ENCODE measurements around the gene KIF4B. TPM values are rescaled to one million over a fixed set of nuclear protein-coding genes. Genes with fewer than 3 reads are reported as not detected.

The KIF4B gene, protein sequence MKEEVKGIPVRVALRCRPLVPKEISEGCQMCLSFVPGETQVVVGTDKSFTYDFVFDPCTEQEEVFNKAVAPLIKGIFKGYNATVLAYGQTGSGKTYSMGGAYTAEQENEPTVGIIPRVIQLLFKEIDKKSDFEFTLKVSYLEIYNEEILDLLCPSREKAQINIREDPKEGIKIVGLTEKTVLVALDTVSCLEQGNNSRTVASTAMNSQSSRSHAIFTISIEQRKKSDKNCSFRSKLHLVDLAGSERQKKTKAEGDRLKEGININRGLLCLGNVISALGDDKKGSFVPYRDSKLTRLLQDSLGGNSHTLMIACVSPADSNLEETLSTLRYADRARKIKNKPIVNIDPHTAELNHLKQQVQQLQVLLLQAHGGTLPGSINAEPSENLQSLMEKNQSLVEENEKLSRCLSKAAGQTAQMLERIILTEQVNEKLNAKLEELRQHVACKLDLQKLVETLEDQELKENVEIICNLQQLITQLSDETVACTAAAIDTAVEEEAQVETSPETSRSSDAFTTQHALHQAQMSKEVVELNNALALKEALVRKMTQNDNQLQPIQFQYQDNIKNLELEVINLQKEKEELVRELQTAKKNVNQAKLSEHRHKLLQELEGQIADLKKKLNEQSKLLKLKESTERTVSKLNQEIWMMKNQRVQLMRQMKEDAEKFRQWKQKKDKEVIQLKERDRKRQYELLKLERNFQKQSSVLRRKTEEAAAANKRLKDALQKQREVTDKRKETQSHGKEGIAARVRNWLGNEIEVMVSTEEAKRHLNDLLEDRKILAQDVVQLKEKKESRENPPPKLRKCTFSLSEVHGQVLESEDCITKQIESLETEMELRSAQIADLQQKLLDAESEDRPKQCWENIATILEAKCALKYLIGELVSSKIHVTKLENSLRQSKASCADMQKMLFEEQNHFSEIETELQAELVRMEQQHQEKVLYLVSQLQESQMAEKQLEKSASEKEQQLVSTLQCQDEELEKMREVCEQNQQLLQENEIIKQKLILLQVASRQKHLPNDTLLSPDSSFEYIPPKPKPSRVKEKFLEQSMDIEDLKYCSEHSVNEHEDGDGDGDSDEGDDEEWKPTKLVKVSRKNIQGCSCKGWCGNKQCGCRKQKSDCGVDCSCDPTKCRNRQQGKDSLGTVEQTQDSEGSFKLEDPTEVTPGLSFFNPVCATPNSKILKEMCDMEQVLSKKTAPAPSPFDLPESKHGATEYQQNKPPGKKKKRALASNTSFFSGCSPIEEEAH
- total RNA-seq (2022; extraction: Qiagen RNA extraction; ENCODE audit: low read depth), result 0.02 to 0.06 TPM in 2 of 5 replicates, not detected in the others

DNA sequence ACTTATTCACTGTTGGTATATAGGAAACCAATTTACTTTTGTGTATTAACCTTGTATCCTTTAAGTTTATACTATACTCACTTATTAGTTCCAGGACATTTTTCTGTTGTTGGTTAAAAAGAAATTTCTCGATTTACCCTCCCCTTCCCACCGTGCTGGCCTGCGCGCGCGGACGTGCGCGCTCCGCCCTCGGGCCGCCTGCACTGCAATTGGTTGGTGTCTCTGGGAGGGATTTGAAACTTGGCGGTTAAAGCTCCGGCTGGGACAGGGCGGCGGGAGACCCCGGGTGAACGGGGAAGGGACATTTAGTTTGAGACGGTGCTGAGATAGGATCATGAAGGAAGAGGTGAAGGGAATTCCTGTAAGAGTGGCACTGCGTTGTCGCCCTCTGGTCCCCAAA, at the start of gene KIF4B:
KIF4B (plus strand) TSS at position 230 of the 400 bp plus-strand sequence; CDS start at position 335, 105 bp downstream.

Other genes starting within 250 kb of the KIF4B start
- gene FAXDC2, start 163.2 kb upstream of the KIF4B start, total RNA-seq (2022; extraction: Qiagen RNA extraction; ENCODE audit: low read depth), result 0.16 to 0.54 TPM (median 0.22 TPM) in 4 of 5 replicates, not detected in the other
- 28.3 to 39.8 TPM (median 38.4 TPM) in 5 replicates for gene CNOT8, start 155.1 kb upstream of the KIF4B start, total RNA-seq (2022; extraction: Qiagen RNA extraction; ENCODE audit: low read depth)
- 23.3 to 28.2 TPM (median 25.2 TPM) in 5 replicates for gene GEMIN5, start 75.5 kb upstream of the KIF4B start, total RNA-seq (2022; extraction: Qiagen RNA extraction; ENCODE audit: low read depth)
- 48.4 to 73.4 TPM (median 57.6 TPM) in 5 replicates for gene MRPL22, start 72.7 kb upstream of the KIF4B start, total RNA-seq (2022; extraction: Qiagen RNA extraction; ENCODE audit: low read depth)